ENCODE measurements around the gene ATXN7L2.
"Not testable (repeated sequence)": the region's sequence is repeated elsewhere in the genome, so short reads cannot be mapped to it uniquely, and the experiment has no call there.

The ATXN7L2 gene

GRCh38 chr1:109470245-109470644, 13.5 kb upstream of the ATXN7L2 start:
- Histone ChIP-seq H3K27me3 (replicated peaks) (peaks cover 56% of the 10 kb centered on the region), H3K27ac (no peak overlapping the region), H3K36me3 (replicated peaks) (no peaks in the 10 kb centered on the region), H3K4me3 (ENCODE audit: low read depth, low read length) (no peak overlapping the region)
- DNase-seq = no peak
- no peak for TF ChIP-seq CTCF (IDR thresholded peaks at IDR 0.05; ENCODE audit: low read depth, low read length, missing control alignments)
- in situ Hi-C loops (cut with HindIII; ENCODE audit: low pct_ligation_motif_present, low sequenced_read_pairs) = no loop called here

GRCh38 chr1:109472779-109473178, 10.9 kb upstream of the ATXN7L2 start:
- DNase-seq = no peak
- peaks cover 34% of the 10 kb centered on the region for H3K27me3 ChIP-seq (replicated peaks)
- no peak for TF ChIP-seq CTCF (IDR thresholded peaks at IDR 0.05; ENCODE audit: low read depth, low read length, missing control alignments)
- no peak overlapping the region for H3K27ac ChIP-seq
- H3K4me3 ChIP-seq (ENCODE audit: low read depth, low read length) = no peak overlapping the region
- in situ Hi-C loops (cut with HindIII; ENCODE audit: low pct_ligation_motif_present, low sequenced_read_pairs) = no loop called here
- H3K36me3 ChIP-seq (replicated peaks) = no peaks in the 10 kb centered on the region

- H3K27ac ChIP-seq; H3K4me3 ChIP-seq (ENCODE audit: low read depth, low read length); H3K36me3 ChIP-seq (replicated peaks); DNase-seq; in situ Hi-C loops (cut with HindIII; ENCODE audit: low pct_ligation_motif_present, low sequenced_read_pairs): not testable (repeated sequence)
- H3K27me3 ChIP-seq (replicated peaks) = peaks cover 27% of the 10 kb centered on the region
Observed at GRCh38 chr1:109473284-109474057, 10.2 kb upstream of the ATXN7L2 start.

- Histone ChIP-seq H3K4me3 (ENCODE audit: low read depth, low read length) (no peak overlapping the region), H3K27ac (no peak overlapping the region), H3K36me3 (replicated peaks) (no peaks in the 10 kb centered on the region), H3K27me3 (replicated peaks) (peaks cover 22% of the 10 kb centered on the region)
- no peak for DNase-seq
- TF ChIP-seq CTCF (IDR thresholded peaks at IDR 0.05; ENCODE audit: low read depth, low read length, missing control alignments) = no peak
- in situ Hi-C loops (cut with HindIII; ENCODE audit: low pct_ligation_motif_present, low sequenced_read_pairs) = no loop called here
Observed at GRCh38 chr1:109474697-109475096, 9.0 kb upstream of the ATXN7L2 start.

GRCh38 chr1:109475261-109475660, 8.4 kb upstream of the ATXN7L2 start:
- Histone ChIP-seq H3K27ac (no peak overlapping the region), H3K27me3 (replicated peaks) (peaks cover 17% of the 10 kb centered on the region), H3K4me3 (ENCODE audit: low read depth, low read length) (no peak overlapping the region), H3K36me3 (replicated peaks) (no peaks in the 10 kb centered on the region)
- DNase-seq = no peak
- in situ Hi-C loops (cut with HindIII; ENCODE audit: low pct_ligation_motif_present, low sequenced_read_pairs) = no loop called here
- no peak for TF ChIP-seq CTCF (IDR thresholded peaks at IDR 0.05; ENCODE audit: low read depth, low read length, missing control alignments)

- Histone ChIP-seq H3K27ac (no peak overlapping the region), H3K36me3 (replicated peaks) (no peaks in the 10 kb centered on the region), H3K4me3 (ENCODE audit: low read depth, low read length) (no peak overlapping the region), H3K27me3 (replicated peaks) (peaks cover 6% of the 10 kb centered on the region)
- no peak for TF ChIP-seq CTCF (IDR thresholded peaks at IDR 0.05; ENCODE audit: low read depth, low read length, missing control alignments)
- in situ Hi-C loops (cut with HindIII; ENCODE audit: low pct_ligation_motif_present, low sequenced_read_pairs) = no loop called here
- no peak for DNase-seq
Observed at GRCh38 chr1:109476825-109477224, 6.9 kb upstream of the ATXN7L2 start.

All from brain microvascular endothelial cell (primary cell).